ENCODE measurements around the gene COX8C. TPM values are rescaled to one million over a fixed set of nuclear protein-coding genes. Genes with fewer than 3 reads are reported as not detected.
"Not testable (repeated sequence)": the region's sequence is repeated elsewhere in the genome, so short reads cannot be mapped to it uniquely, and the experiment has no call there.

COX8C gene
- total RNA-seq, 1 donor from 2014 or later, result not detected

DNA sequence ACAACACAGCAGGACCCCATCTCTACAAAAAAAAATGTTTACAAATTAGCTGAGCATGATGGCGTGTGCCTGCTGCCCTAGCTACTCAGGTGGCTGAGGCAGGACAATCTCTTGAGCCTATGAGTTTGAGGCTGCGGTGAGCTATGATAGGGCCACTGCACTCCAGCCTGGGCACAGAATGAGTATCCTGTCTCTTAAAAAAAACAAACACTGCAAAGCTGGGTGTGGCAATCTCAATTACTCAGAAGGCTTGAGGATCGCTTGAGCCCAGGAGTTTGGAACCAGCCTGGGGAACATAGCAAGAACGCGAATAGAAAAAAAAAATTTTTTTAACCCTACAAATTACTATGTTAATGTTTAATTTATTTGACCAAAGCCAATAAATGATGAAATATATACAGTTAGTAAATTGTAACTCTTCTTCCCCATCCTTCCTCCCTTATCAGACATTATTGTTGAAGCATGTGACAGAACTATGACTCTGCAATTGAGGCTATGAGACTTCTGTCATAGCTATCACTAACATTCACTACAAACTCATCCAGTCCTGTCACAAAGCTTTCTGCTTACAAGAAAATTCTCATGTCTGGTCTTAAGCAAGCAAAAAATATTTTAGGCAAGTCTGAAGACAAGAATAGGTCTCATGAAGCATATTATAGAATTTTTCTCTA is 23.9 kb upstream of the COX8C start:
- no peak for DNase-seq

DNA sequence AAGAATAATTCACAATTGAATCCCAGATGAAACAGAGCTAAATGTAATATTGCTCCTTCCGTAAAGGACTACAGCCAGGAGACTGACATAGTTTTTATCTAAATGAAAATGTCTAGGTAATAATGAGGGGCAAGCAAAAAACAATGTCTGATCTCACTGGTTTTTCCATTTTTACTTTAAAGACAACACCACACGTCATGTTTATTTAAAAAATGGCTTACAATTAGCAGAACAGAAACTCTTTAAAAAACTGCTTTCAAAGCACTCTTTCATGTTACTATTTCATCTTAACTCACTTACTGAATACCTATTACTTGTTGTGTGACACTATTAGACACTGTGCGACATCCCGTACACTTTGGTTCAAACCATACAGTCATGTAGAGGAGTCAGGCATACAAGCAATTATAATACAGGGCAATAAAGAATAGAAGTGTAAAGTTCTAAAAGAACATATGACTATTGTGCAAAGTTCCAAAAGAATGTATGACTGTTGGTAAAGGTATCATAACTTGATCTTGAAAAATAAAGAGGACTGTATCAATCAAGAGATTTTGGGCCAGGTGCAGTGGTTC is 23.3 kb upstream of the COX8C start:
- no peak for DNase-seq

DNA sequence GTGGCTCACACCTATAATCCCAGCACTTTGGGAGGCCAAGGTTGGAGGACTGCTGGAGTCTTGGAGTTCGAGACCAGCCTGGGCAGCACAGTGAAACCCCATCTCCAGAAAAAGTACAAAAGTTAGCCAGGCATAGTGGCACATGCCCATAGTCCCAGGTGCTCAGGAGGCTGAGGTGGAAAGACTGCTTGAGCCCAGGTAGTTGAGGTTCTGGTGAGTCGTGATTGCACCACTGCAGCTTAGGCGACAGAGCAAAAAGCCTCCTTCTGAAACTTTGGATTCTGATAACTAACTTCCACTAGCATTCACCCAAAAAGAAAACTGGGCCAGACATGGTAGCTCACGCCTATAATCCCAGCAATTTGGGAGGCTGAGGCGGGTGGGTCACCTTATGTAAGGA is 20.8 kb upstream of the COX8C start:
- DNase-seq, result no peak

DNA sequence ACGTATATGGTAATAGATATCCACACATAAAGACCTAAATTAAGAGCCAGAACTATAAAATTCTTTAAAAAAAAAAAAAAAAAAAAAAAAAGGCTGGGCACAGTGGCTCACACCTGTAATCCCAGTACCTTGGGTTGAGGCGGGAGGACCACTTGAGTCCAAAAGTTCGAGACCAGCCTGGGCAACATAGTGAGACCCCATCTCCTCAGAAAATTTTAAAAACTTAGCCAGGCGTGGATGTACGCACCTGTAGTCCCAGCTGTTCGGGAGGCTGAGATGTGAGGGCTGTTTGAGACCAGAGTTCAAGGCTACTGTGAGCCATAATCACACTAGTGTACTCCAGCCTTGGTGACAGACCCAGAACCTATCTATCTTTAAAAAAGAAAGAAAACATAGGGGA is 18.4 kb upstream of the COX8C start:
- no peak for DNase-seq

DNA sequence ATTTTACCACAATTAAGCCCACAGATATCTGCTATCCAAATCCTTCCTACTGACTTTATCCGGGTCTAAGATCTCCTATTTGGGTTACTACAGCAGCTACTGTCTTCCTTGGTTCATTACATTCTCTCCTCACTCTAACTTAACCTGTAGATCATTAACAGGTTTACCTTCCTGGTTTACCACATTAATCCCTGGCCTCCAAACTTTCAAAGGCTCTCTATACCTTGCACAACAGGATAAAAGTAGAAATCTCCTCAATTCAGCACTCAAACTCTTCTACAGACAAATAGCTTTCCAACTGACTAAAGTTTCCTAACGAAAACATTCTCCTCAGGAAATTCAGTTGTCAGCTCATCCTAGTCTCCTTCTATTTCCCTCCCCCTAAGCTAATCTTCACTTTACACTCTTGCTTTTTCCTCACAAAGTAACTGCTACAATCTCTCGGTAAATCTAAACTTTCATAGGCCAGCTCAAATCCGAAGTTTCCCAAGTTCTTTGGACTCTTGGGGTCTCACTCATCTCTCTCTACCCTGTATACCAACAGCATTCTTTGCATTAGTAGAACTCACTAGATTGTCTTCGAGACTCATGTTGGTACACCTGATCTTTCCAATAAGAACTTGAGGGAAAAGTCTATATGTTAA is 16.9 kb upstream of the COX8C start:
- DNase-seq, result no peak

DNA sequence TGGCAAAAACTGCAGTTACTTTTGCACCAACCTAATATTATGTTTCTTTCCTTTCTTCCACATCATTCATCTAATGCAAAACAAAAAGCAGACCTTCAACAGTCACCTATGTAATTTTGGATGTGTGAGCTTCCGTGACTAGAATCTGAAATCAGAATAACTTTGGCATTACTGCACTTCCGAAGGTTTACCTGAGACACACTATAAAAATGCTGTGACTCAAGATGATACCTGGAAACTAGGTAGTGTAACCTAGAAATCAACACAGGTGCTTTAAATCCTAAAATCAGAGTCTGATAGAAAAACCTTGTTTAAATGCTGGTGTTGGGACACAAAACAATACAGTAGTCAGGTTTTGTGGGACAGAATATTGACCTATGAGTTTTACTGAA is 16.4 kb upstream of the COX8C start:
- DNase-seq, result no peak

DNA sequence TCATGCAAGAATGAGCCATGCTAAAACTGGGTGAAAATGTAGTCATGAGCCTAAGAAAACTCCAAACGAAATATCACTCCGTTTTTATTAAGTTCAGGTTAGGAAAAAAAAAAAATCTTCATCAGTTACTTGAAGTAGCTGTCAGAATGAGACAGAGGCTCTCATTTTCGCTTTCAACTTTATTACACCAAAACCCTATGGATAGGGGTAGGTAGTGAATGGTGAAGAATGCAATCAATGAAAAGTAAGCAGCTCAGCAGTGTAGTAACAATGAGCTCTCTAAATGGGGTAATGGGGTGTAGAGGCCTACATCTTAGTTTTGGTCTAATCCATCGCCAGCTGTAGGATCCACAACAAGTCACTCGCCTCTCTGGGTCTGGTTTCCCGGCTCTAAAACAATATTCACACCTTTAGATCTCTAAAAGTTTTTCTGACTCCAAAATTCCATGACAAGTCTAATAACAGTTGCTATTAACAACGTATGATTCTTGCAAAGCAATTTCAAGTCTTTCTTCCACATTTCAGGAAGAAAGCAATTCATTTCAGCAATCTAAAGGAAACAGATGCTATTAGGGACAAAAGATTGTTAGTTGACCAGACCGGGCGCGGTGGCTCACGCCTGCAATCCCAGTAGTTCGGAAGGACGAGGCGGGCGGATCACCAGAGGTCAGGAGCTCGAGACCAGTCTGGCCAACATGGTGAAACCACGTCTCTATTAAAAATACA is 15.8 kb upstream of the COX8C start:
- DNase-seq, result no peak

DNA sequence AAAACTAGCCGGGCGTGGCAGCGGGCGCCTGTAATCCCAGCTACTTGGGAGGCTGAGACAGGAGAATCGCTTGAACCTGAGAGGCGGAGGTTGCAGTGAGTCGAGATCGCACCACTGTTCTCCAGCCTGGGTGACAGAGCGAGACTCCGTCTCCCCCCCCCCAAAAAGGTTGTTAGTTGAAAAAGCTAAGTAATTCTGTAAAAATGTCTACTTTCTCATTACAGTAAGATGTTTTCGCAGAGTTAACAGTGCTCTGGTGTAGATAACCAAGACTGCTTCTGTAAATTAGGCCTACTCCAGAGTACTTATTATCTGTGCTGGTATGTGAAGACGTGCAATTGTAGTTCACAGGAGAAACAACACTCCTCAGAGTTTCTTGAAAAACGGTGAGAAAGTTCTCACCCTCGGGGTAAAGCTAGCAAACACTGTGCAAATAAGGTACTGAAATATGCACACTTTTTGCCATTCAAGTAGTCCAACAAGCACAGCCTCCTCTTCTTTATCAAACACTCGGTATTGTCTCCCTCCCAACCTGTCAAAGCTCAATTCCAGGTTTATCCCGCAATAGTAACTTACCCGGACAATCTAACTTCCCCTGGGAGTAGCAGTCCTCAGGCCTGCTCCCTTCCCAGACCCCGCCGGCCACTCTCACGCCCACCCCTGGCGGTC is 15.1 kb upstream of the COX8C start:
- DNase-seq, result no peak

DNA sequence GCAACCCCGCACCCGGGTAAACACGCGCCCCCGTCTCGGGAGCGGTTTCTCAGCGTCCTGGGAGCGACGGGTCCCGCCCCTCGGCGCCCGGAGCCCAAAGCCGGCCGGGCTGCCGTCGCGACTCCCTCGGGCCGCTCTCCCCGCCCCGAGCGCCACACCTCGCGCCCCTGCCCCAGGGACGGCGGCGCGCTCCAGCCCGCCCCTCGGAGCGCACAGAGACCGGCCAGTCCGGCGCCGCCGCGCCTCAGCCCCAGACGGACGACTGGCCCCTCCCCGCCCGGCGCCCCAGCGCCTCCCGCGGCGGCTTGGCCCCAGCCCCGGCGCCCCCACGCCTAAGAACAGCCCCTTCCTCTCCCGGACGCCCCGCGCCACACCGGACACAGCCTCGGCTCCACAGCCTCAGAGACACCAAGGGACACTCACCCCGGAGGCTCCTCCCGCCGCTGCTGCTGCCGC is 14.6 kb upstream of the COX8C start:
- DNase-seq, result peak; percentile 42

DNA sequence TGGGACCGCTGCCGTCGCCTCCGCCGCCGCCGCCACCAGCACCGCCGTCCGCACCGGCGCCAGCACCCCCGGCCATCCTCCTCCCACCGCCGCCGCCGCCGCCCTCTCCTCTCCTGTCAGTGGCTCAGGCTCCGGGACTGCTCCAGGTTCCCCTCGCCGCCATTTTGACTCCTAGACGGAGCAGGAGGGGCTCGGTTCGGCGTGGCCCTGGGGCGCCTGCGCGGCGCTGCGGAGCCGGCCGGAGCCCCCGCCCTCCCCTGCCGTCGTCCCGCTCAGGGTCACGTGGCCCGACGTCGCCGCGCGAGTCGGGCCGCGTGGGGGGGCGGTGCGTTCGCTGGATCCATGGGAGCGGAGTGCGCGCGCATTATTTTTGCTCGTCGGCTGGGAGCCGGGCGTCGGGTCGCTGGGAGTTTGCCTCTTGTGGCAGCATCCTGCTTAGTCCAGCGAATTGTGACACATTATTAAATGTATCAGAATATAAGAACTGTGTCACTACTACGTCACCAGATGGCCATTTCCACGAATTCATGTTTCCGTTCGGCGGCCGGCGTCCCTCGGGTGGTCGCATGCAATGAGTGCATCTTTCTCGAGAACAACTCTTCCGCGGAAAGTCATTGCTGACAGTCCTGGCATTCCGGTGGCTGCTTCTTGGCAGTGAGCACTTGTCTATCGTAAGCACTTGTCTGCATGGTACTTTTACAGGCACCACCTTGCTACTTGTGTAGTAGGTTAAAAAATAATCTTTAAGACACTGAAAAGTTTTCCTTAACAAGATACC is 13.9 kb upstream of the COX8C start, which contains the start of gene BTBD7:
BTBD7 (minus strand) TSS at position 184 of the 778 bp plus-strand sequence. CDS start 36,985 bp downstream, outside the sequence.
- peak; percentile 89 for DNase-seq

DNA sequence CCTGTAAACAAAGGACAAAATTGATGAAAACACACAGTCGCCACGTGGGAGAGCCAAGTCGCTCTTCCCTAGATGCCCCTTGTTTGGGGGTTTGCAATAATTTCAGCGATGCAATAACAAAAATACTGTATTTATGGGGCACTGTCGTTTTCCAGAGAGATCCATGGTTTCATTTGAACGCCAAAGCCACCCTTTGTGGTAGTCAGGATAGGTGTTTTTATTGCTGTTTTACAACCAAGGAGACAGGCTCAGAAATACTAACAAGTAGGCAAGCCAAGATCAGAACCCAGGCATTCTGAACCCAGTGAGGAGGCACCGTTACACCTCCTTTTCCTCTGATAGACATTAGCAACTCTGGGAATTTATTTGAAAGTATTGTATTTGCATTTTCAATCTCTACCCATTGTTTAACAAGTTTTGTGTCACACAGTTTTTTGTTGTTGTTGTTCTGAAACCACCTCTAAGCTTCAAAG is 13.3 kb upstream of the COX8C start:
- no peak for DNase-seq

DNA sequence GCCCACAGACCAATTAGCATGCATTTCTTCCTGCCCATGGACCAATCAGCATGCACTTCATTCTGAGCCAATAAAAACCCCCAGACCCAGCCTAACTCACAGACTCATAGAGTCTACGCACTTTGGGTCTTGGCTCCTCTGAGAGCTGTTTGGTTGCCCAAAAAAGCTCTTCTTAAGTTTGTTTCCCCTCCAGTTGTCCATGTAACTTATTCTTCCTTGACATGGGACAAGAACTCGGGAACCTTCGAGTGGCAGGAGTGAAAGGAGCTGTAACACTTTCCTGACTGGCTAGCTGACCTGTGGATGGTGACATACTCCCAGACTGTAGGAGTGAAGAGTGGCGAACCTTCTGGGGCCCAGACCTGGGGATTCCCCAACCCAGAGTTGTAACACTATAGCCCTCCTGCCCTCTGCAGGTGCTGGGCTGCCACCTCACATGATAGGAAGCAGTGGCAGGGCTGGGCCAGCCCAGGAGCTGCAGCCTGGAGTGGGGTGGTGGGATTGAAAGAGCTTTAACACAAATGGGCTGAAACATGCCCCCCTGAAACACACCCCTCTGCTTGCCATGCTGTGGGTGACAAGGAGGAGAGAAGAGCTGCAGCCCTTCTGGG is 9.7 kb upstream of the COX8C start:
- DNase-seq, result no peak

DNA sequence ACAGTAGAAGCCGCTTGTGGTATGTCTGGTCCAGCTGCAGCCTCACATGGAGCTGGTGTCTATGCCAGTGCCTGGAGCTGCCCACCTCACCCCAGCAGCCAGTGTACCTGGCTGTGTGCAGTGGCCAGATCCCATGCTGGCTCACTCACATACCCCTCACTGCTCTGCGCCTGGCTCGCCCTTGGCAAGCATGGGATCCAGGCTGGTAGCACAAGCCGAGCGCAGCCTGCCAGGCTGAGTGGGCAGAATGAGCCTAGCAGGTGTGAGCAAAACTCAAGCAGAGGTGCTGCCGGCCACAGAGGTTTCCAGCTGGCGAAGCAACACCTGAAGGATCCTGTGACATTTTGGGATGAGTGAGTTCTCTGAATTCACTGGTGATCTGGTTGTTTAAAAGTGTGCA is 9.1 kb upstream of the COX8C start:
- no peak for DNase-seq

DNA sequence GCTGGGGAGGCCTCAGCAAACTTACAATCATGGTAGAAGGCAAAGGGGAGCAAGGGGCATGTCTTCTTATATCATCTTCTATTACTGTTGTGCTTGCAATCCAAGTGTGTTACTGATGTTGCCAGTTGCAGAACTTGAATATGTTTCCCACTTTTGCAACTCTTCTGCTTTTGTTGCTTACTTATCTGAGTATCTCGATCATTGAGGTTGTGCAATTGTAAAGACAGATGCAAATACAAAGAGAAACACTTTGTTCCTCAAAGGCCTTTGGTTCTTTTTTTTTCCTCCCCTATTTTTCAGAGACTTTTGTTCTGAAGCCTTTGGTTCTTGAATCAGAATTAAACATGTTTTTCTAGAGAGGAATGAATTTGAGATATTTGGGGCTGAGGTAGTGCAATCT is 3.7 kb upstream of the COX8C start:
- no peak for DNase-seq

DNA sequence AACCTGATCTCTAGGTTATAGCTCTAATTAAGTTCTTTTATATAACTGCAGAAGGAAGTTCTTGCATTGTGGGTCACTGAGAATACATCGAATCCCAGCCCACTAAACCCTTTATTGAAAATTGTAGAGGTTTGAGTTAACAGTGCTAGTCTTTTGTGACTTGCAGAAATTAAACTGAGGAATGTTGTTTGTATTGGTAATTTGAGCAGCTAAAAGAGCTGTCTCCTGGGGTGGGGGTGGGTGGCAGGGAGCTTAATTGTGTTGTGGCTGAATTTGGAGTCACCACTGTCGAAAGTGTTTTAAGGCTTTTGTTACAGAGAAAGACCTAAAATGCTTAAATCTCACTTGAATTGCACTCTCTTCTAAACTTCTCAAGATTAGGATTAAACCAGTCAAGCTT is 3.2 kb upstream of the COX8C start:
- no peak for DNase-seq

DNA sequence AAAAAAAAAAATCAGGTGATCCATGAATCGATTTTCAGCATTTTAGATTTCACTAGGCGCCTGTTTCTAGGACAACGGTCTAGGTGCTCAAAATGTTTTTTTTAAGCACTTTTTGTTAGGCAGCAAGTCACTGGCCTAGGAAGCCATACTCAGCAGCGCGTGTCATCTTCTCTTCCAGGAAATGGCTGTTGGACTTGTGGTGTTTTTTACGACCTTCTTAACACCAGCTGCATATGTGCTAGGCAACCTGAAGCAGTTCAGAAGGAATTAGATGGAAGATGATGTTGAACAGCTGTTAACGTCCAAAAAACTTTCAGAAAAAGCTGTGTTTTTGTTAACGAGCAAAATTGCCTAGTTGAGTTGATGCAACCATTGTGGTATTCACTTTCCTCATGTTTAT is 868 bp downstream of the COX8C start:
- DNase-seq, result no peak

DNA sequence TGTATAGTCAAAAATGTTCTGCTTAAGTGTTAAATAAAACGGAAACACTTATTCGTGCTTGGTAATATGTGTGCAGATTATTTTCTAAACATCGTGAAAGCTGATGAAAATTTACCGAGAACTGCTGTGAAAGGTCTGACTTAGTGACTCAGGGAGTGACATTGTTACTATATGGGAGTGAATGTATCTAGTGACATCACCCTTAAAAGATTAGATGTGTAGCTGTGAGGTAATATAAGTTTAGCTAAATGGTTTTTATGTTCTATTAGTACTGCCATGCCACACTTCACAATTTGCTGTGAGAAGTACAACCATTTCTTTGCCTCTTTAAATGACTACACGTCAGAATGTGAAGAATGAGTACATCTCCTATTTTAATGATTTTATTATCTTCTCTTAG is 1.3 kb downstream of the COX8C start:
- no peak for DNase-seq

DNA sequence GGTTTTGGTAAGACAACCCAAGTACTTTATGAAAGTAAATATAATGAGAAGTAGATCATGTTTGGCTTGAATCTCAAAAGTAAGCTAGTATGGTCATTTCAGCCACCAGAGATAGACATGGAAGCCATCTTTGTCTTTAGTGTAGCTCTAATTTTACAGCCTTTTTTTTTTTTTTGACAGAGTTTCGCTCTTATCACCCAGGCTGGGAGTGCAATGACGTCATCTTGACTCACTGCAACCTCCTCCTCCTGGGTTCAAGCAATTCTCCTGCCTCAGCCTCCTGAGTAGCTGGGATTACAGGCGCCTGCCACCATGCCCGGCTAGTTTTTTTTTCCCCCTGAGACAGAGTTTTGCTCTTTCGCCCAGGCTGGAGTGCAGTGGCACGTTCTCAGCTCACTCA is 7.9 kb downstream of the COX8C start:
- not testable (repeated sequence) for DNase-seq

DNA sequence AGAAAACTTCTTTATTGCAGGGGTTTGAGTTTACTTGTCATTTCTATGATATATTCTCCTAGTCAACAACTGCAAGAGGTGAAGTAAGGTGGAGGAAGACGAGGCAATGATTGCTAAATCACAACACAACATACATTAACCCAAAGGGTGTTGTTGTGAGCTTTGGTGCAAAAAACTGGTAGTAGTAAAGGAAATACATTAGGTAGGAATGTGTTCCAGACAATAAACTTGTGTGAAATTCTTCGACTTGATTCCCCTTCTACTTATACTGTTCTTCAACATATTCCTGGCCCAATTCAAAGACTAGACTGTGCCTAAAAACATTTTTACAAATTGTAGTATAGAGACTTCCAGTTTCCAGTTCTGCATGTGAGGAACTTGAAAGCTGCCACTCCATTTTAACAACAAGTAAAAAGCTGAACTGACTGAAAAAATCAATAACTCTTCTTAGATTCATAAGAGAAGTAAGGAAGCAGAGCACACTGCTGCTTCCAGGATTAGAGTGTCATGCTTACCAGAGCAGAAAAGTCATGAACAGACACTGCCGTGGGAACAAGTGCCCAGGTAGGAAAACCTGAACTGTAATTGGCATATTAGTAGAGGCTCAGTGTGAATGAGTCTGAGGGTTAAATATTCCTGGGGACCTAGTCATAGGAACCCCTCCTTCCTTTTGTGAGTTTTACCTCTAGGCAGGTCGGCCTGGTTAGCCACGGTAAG is 22.2 kb downstream of the COX8C start:
- no peak for DNase-seq

DNA sequence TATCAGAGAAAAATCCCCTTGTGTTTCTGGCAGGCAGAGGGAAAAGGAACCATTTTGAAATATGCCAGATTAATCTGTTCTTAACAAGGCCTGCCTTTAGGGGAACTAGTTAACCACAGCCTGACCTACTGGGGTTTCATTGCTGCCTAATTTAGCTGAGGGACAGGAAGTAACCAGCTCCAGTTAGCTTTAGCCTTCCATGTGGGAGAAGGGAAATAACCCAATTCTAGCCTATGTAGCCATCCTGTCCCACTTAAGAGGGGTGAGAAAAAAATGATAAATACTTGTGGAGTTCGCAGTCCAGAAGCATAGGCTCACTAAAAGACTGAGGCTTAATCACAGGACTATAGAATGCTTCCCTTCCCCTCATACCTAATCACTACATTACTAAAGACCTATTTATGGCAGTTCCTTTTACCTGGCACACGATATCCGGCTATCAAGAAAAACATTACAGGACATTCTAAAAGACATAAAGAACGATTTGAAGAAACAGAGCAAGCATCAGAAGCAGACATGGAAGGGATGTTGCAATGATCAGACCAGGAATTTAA is 22.8 kb downstream of the COX8C start:
- DNase-seq, result no peak

All from occipital lobe (tissue), 2 donors.